DMS79 treated with DMSO at 0.1 percent for 48 hours (cell line): ENCODE data around the gene MYH11.
"Not testable (repeated sequence)": the region's sequence is repeated elsewhere in the genome, so short reads cannot be mapped to it uniquely, and the experiment has no call there.

Experiments used
- DNase-seq: peaks from one replicate; lab custom pipeline; 2025; lab: John Stamatoyannopoulos, UW

Gene MYH11

GRCh38 chr16:15876503-15876902 lies 19.7 kb upstream of the MYH11 start:
- no peak for DNase-seq

DNA sequence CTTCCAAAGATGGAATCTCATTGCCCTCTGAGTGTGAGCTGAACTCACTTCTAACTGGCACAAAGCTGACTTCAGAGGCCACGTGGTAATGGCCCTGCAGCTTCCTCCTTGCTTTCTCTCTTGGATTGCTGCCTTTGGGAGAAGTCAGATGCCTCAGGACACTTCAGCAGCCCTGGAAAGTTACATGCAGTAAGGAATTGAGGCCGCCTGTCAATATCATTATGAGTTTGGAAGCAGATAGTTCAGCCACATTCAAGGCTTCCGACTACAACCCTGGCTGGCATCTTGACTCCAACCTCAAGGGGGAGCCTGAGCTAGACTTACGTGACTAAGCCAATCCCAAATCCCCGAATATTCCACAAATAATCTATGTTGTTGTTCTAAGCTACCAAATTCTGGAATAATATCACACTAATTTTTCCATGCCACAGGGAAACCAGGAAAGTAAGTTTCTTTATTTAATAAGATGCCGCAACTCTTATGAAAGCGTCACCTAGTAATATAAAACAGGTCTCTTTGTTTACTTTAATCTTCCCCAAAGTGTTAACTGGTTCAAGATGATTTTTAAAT lies 18.0 kb upstream of the MYH11 start:
- no peak for DNase-seq

- DNase-seq, result no peak
Measured at GRCh38 chr16:15873737-15874136, 16.9 kb upstream of the MYH11 start.

DNA sequence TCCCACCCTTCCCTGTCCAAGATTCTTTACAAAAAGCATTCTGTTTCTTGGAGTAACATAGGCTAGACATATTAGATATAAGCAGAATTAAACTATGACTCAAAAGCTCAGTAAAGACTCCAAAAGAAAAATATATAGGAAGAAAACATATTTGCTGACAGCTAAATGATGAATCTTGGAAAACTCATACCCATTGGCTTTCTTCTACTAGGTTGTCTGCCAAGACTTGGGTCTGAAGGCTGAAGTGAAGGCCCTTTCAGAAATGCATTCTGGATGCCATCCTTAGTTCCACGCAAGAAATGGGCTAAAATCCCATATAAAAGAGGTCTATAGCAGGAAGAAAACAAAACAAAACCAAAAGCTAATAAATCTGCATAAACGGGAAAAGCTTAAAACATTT lies 16.5 kb upstream of the MYH11 start:
- DNase-seq, result no peak

GRCh38 chr16:15870011-15870410 lies 13.2 kb upstream of the MYH11 start:
- DNase-seq, result no peak

DNA sequence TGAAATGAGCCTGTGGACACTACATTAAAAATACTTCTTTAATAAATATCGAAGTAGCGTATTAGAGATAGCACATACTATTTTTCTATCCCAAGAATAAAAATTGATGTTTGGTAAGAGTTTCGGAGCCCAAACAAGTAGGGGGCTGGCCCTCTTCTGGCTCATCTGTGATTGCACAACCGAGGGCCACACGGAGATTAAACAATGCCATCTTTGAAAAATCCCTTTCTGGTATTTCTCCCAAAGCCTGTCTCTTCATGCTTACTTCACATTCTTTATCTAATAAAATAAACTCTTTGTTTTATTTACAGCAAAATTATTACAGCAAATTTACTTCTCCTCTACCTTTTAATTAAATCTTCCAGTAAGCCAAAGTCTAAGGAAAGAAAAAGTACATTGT lies 9.6 kb upstream of the MYH11 start:
- DNase-seq, result no peak

DNA sequence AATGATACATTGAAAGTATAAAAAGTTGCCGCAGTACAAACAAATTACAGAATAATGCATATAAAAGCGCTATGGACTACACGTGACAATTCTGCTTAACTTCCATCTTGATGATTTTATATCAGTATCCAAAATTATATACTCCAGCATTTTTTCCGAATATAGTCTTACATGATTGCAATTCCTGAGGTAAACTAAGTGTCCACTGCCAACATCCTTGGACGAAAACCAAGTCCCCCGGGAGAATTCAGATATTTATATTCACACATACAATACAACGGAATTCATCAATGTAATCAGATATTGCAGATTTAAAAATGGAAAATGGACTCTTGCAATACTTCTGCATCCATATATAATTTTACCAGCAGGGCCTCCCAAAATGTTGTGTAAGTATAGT lies 8.9 kb upstream of the MYH11 start:
- DNase-seq, result no peak

DNA sequence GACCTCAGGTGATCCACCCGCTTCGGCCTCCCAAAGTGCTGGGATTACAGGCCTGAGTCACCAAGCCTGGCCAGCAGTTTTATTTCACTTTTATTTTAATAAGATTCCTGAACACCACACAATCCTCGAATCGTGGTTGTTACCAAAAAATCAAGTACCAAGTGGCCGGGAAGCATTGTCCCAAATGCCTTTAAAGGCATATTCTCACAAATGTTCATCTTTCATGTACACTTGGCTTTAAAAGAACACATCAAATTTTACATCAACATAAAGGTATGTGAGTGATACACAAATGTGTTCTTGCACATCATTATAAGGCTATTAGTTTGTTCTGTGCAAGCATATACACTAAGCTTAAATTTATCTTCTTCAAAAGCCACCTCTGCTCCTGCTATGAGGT lies 8.1 kb upstream of the MYH11 start:
- DNase-seq, result no peak

GRCh38 chr16:15861996-15862395 lies 5.2 kb upstream of the MYH11 start:
- no peak for DNase-seq

- DNase-seq, result no peak
Measured at GRCh38 chr16:15858921-15859668, 2.3 kb upstream of the MYH11 start.

- DNase-seq, result no peak
Measured at GRCh38 chr16:15857724-15858560, 1.1 kb upstream of the MYH11 start.

- no peak for DNase-seq
Measured at GRCh38 chr16:15856182-15856581, 646 bp downstream of the MYH11 start.

DNA sequence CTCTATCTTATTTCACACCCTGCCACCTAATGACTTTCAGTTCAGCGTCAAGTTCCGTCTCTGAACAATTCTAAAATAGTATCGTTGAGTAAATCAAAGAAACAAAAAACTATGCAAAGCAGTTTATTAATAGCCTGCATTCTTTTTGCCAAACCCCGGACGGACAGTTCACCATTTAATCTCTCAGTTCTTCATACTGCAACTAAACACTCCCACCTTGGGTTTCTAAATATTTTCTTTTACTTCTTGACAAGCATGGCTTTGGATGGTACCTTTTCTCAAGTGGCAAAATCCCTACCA lies 1.2 kb downstream of the MYH11 start:
- DNase-seq, result no peak

- DNase-seq, result no peak
Measured at GRCh38 chr16:15854906-15855703, 1.7 kb downstream of the MYH11 start.

DNA sequence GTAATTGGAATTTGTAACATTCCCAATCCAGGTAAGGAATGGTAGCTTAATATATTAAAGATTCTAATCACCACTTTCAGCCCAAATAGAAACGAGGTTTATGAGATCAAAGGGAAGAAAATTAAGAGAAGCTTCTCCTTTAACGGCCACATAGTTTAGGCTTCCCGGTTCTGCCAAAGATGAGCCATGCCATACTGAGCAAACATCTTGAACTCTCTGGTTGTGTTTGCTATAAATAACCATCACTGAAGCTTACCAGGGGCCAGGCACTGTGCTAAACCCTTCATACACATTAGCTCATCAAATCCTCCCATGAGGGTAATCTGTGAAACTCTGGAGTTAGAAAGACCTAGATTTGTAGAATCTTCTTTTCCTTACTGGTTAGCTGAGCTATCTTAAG lies 2.8 kb downstream of the MYH11 start:
- no peak for DNase-seq

DNA sequence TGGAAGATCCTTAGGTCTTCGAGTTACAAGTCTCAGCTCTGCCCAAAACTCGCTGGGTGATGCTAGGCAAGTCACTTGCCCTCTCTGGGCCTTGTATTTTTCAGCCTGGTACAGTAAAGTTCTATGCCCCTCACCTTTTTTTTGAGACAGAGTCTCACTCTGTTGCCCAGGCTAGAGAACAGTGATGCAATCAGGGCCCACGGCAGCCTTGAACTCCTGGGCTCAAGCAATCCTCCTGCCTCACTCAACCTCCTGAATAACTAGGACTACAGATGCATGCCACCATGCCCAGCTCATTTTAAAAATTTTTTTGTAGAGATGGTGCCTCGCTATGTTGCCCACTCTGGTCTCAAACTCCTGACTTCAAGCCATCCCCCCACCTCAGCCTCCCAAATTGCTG lies 3.8 kb downstream of the MYH11 start:
- DNase-seq, result no peak

DNA sequence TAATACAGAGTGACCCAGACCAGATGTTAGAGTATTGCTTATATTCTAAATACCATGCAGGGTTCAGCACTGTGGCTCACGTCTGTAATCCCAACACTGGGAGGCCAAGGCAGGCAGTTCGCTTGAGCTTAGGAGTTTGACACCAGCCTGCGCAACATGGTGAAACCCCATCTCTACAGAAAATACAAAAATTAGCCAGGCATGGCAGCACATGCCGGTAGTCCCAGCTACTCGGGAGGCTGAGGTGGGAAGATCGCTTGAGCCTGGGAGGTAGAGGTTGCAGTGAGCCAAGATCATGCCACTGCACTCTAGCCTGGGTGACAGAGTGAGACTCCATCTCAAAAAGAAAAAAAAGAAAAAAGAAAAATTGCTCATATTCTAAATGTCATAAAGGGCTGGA lies 6.3 kb downstream of the MYH11 start:
- DNase-seq, result not testable (repeated sequence)

DNA sequence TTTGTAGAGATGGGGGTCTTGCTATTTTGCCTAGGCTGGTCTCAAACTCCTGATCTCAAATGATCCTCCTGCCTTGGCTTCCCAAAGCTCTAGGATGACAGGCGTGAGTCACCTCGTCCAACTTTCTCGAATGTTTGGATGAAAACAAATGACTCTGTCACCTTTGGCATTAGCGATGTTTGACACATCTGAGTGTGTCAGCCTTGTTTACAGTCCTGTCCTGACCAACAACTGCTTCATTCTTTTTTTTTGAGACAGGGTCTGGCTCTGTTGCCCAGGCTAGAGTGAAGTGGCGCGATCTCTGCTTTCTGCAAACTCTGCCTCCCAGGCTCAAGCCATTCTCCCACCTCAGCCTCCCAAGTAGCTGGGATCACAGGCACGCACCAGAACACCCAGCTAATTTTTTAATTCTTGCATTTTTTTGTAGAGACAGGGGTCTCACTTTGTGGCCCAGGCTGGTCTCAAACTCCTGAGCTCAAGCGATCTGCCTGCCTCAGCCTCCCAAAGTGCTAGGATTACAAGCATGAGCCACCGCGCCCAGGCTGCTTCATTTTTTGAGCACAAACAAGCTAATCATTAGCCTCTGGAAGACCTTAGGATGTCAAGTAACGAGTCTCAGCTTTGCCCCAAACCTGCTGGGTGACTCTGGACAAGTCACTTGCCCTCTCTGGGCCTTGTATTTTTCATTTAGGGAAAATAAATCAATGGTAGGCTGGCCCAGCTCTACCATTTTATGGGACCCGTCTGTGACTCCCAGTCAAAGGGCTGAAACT lies 7.4 kb downstream of the MYH11 start:
- DNase-seq, result no peak

DNA sequence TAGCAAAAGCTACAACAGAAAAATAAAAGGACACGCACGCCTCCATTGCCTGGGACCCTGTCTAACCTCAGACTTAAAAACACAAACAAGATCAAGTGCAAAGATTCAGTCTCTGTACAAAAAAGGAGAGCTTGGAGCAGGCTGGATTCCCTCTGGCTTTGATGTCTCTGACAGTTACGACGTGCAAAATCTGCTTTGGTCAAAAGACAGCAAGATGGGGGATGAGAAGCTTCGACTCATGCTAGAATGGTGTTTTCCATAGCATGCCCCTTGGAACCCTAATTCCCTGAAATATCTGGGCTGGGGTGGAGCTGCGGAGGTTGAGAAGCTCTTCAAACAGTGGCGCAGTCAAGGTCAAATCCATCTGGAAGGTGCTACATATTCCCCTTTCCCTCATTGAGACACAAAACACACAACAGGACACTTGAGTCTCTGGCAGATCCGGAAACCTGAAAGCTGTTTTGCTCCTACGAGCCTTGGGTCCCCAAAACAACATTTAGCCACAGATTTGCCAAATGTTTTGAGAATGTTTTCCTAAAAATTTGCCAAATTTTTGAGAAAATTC lies 9.1 kb downstream of the MYH11 start:
- DNase-seq, result no peak

GRCh38 chr16:15846510-15846909 lies 10.3 kb downstream of the MYH11 start:
- DNase-seq, result no peak

- DNase-seq, result no peak
Measured at GRCh38 chr16:15843635-15844279, 13.1 kb downstream of the MYH11 start.
